B cell (primary cell): ENCODE data around the gene PTPRM.

ENCODE experiments used
- EZH2 ChIP-seq: IDR thresholded peaks from 2 replicates; pipeline ENCODE4 v1.6.1; 2012; ENCODE audit warnings: borderline replicate concordance, low read depth, mild to moderate bottlenecking, moderate library complexity, low read length; ENCODE audit not compliant: insufficient read depth, poor library complexity, severe bottlenecking
- TF ChIP-seq, protein P1 (sequence below): fragments of 200-600 bp; IDR thresholded peaks from one replicate; pipeline ENCODE4 v1.8.0; 2022; ENCODE audit warnings: antibody characterized with exemption, mild to moderate bottlenecking

DNA sequence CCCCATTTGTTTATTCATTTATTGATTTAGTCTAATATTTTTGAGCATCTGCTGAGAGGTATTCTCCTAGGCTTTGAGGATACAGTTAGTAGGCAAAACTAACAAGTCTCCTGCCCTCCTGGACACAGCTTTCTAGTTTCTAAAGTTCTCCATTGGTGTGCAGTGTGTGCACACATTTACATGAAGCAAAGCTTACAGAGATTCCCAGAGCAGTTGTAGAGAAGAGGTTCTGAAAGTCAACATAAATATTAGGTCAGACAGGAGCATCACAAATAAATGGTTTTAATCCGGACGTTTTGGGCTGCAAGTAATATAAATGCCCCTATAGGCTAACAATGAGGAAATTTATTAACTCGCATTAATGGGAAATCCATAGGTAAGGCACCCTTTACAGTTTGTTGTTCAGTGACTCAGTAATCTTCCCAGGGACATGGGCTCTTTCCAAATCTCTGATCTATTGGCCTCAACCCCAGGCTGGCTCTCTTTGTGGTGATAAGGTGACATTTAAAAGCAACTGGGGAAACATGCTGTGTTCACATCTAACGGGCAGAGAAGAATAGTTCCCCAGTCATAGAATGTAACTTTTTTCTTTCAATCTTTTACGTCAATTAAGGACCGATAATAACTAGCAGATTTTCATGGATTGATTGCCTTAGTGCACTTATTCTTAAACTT is 407.2 kb downstream of the PTPRM start:
- TF ChIP-seq, protein P1, sequence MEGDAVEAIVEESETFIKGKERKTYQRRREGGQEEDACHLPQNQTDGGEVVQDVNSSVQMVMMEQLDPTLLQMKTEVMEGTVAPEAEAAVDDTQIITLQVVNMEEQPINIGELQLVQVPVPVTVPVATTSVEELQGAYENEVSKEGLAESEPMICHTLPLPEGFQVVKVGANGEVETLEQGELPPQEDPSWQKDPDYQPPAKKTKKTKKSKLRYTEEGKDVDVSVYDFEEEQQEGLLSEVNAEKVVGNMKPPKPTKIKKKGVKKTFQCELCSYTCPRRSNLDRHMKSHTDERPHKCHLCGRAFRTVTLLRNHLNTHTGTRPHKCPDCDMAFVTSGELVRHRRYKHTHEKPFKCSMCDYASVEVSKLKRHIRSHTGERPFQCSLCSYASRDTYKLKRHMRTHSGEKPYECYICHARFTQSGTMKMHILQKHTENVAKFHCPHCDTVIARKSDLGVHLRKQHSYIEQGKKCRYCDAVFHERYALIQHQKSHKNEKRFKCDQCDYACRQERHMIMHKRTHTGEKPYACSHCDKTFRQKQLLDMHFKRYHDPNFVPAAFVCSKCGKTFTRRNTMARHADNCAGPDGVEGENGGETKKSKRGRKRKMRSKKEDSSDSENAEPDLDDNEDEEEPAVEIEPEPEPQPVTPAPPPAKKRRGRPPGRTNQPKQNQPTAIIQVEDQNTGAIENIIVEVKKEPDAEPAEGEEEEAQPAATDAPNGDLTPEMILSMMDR, result no peak
- no peak for TF ChIP-seq EZH2
